ENCODE data around the gene DLL4.

The DLL4 gene

GRCh38 chr15:40978141-40978540 lies 49.0 kb downstream of the DLL4 start:
- TF ChIP-seq POLR2AphosphoS5 (IDR thresholded peaks at IDR 0.05; ENCODE audit: low read depth, low read length) (no peak), TAF1 (IDR thresholded peaks at IDR 0.05; ENCODE audit: borderline replicate concordance, insufficient read depth, low read length) (no peak), REST (IDR thresholded peaks at IDR 0.05; ENCODE audit: insufficient read depth in 1 of 2, low read depth in 2 of 2, low read length in 2 of 2) (no peak), FOXP2 (optimal IDR thresholded peaks at IDR 0.05; ENCODE audit: borderline replicate concordance, extremely low read depth, extremely low read length, insufficient read depth) (no peak), SIN3A (IDR thresholded peaks at IDR 0.05; ENCODE audit: borderline replicate concordance, insufficient read depth, low read length) (no peak)

- TF ChIP-seq FOXP2 (optimal IDR thresholded peaks at IDR 0.05; ENCODE audit: borderline replicate concordance, extremely low read depth, extremely low read length, insufficient read depth) (no peak), SIN3A (IDR thresholded peaks at IDR 0.05; ENCODE audit: borderline replicate concordance, insufficient read depth, low read length) (no peak), REST (IDR thresholded peaks at IDR 0.05; ENCODE audit: insufficient read depth in 1 of 2, low read depth in 2 of 2, low read length in 2 of 2) (no peak), POLR2AphosphoS5 (IDR thresholded peaks at IDR 0.05; ENCODE audit: low read depth, low read length) (no peak), TAF1 (IDR thresholded peaks at IDR 0.05; ENCODE audit: borderline replicate concordance, insufficient read depth, low read length) (no peak)
Measured at GRCh38 chr15:40978562-40978961, 49.4 kb downstream of the DLL4 start.

GRCh38 chr15:40981186-40981585 lies 52.0 kb downstream of the DLL4 start:
- TF ChIP-seq FOXP2 (optimal IDR thresholded peaks at IDR 0.05; ENCODE audit: borderline replicate concordance, extremely low read depth, extremely low read length, insufficient read depth), result no peak
- no peak for TF ChIP-seq SIN3A (IDR thresholded peaks at IDR 0.05; ENCODE audit: borderline replicate concordance, insufficient read depth, low read length)
- TF ChIP-seq REST (IDR thresholded peaks at IDR 0.05; ENCODE audit: insufficient read depth in 1 of 2, low read depth in 2 of 2, low read length in 2 of 2), result no peak

- no peak for TF ChIP-seq FOXP2 (optimal IDR thresholded peaks at IDR 0.05; ENCODE audit: borderline replicate concordance, extremely low read depth, extremely low read length, insufficient read depth)
- TF ChIP-seq REST (IDR thresholded peaks at IDR 0.05; ENCODE audit: insufficient read depth in 1 of 2, low read depth in 2 of 2, low read length in 2 of 2), result no peak
- TF ChIP-seq POLR2AphosphoS5 (IDR thresholded peaks at IDR 0.05; ENCODE audit: low read depth, low read length), result no peak
- TF ChIP-seq SIN3A (IDR thresholded peaks at IDR 0.05; ENCODE audit: borderline replicate concordance, insufficient read depth, low read length), result no peak
Measured at GRCh38 chr15:40982855-40983254, 53.7 kb downstream of the DLL4 start.

GRCh38 chr15:40984406-40984805 lies 55.3 kb downstream of the DLL4 start:
- TF ChIP-seq TAF1 (IDR thresholded peaks at IDR 0.05; ENCODE audit: borderline replicate concordance, insufficient read depth, low read length) (no peak), FOXP2 (optimal IDR thresholded peaks at IDR 0.05; ENCODE audit: borderline replicate concordance, extremely low read depth, extremely low read length, insufficient read depth) (no peak), REST (IDR thresholded peaks at IDR 0.05; ENCODE audit: insufficient read depth in 1 of 2, low read depth in 2 of 2, low read length in 2 of 2) (no peak), SIN3A (IDR thresholded peaks at IDR 0.05; ENCODE audit: borderline replicate concordance, insufficient read depth, low read length) (no peak), POLR2AphosphoS5 (IDR thresholded peaks at IDR 0.05; ENCODE audit: low read depth, low read length) (no peak)
